IPS-18a (cell line): Measurements from ENCODE around the gene MCOLN1.

Experiments
- H3K27ac ChIP-seq: one replicate; pipeline ENCODE4 v1.5.1; 2013; ENCODE audit warnings: low read length
- H3K27me3 ChIP-seq: one replicate; pipeline ENCODE4 v1.6.1; 2013; ENCODE audit warnings: mild to moderate bottlenecking, low read length; ENCODE audit not compliant: control insufficient read depth, insufficient read depth
- H3K36me3 ChIP-seq: one replicate; pipeline ENCODE4 v1.6.1; 2013; ENCODE audit warnings: low read depth, low read length; ENCODE audit not compliant: control insufficient read depth
- H3K4me1 ChIP-seq: one replicate; pipeline ENCODE4 v1.6.1; 2013; ENCODE audit warnings: low read depth, low read length; ENCODE audit not compliant: control insufficient read depth
- H3K4me3 ChIP-seq: one replicate; pipeline ENCODE4 v1.5.1; 2013; ENCODE audit warnings: low read length
- H3K9ac ChIP-seq: one replicate; pipeline ENCODE4 v1.6.1; 2013; ENCODE audit warnings: mild to moderate bottlenecking, low read length, moderate library complexity
- H3K9me3 ChIP-seq: one replicate; pipeline ENCODE4 v1.6.1; 2013; ENCODE audit warnings: low read depth, low read length; ENCODE audit not compliant: control insufficient read depth

The MCOLN1 gene

DNA sequence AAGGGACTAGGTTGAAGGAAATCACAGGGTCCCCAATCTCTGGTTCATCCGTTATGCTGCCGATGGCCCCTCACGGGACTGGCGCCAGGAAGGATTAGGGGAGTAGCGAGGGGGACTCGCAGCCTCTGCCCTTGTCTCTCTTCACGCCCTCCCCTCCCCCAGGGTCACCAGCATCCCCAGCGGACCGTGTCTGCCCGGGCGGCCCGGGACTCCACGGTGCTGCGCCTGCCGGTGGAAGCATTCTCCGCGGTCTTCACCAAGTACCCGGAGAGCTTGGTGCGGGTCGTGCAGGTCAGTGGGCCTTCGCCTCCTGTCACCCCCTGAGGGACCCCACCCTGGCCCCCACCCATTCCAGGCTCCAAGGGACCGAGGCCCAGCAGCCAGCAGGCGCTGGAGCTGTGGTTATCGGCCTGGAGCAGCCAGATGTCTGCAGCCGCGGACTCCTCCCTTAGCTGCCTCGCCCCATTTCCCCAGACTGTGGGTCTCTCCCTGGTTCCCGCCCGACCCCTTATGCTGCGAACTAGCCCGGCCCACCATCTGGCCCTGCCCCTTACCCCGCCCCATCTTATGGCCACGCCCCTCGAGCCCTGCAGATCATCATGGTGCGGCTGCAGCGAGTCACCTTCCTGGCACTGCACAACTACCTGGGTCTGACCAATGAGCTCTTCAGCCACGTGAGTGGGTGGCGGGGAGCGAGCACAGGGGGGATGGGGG lies 18.5 kb downstream of the MCOLN1 start:
- H3K4me1 ChIP-seq, result peaks cover 4% of the 10 kb centered on the region
- H3K27me3 ChIP-seq, result no peaks in the 10 kb centered on the region
- H3K4me3 ChIP-seq, result no peak overlapping the region
- H3K36me3 ChIP-seq, result peaks cover 14% of the 10 kb centered on the region
- H3K27ac ChIP-seq, result no peak overlapping the region
- no peaks in the 10 kb centered on the region for H3K9me3 ChIP-seq
- H3K9ac ChIP-seq, result no peak overlapping the region

DNA sequence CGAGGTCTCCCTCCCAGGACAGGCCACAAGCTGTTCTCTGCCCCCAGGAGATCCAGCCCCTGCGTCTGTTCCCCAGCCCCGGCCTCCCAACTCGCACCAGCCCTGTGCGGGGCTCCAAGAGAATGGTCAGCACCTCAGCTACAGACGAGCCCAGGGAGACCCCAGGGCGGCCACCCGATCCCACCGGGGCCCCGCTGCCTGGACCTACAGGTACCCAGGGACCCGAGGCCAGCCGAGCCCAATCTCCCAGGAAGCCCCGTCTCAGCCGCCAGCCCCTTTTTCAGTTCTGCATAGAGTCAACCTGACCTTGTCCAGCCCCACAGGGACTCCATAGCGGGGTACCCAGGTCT lies 19.0 kb downstream of the MCOLN1 start:
- Histone ChIP-seq H3K4me1 (peaks cover 4% of the 10 kb centered on the region), H3K27me3 (no peaks in the 10 kb centered on the region), H3K4me3 (no peak overlapping the region), H3K27ac (no peak overlapping the region), H3K36me3 (peaks cover 14% of the 10 kb centered on the region), H3K9me3 (no peaks in the 10 kb centered on the region), H3K9ac (no peak overlapping the region)

DNA sequence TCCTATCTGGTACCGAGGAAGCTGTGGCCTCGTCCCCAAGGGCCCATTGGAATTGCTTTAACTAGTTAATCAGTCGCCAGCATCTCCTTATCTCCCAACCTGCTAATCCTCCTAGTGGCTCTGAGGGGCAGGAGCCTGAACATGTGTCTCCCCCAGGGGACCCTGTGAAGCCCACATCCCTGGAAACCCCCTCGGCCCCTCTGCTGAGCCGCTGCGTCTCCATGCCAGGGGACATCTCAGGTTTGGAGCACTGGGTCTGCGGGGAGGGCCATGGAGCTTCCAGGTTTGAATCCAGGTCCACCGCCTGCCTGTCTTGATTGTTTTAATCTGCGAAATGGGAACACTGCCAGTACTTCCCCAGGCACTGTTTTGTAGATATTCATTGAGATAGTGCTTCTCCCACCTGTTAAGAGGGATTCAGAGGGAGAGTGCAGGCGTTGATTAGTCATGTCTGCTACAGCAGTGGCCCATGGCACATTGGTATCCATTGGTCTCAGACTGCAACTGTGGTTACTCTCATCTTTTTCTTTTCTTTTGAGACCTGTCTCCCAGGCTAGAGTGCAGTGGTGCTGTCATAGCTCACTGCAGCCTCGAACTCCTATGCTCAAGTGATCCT lies 19.5 kb downstream of the MCOLN1 start:
- Histone ChIP-seq H3K4me1 (peaks cover 4% of the 10 kb centered on the region), H3K4me3 (no peak overlapping the region), H3K27ac (no peak overlapping the region), H3K36me3 (peaks cover 14% of the 10 kb centered on the region), H3K27me3 (no peaks in the 10 kb centered on the region), H3K9ac (no peak overlapping the region), H3K9me3 (no peaks in the 10 kb centered on the region)

DNA sequence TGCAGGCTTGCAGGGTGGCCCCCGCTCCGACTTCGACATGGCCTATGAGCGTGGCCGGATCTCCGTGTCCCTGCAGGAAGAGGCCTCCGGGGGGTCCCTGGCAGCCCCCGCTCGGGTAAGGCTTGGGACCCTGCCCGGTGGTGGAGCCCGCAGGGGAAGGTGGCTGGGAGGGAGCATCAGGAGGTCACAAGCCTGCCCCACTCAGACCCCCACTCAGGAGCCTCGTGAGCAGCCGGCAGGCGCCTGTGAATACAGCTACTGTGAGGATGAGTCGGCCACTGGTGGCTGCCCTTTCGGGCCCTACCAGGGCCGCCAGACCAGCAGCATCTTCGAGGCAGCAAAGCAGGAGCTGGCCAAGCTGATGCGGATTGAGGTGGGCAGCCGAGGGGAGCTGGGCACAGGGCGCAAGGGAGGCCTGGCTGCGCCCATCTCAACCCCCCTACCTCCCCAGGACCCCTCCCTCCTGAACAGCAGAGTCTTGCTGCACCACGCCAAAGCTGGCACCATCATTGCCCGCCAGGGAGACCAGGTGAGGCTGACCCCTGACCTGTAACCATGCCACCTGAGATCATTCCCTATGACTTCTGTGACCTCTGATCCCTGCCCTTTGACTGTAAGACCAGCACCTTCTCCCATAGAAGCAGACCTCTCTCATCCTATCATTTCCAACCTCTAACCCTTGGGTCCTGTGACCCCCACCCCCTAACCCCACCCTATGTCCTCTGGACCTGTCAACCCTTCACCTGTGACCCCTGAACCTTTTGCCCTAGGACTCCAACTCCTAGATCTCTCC lies 20.3 kb downstream of the MCOLN1 start:
- Histone ChIP-seq H3K9ac (no peak overlapping the region), H3K27me3 (no peaks in the 10 kb centered on the region), H3K9me3 (no peaks in the 10 kb centered on the region), H3K4me1 (peaks cover 4% of the 10 kb centered on the region), H3K27ac (no peak overlapping the region), H3K36me3 (peaks cover 14% of the 10 kb centered on the region), H3K4me3 (no peak overlapping the region)

DNA sequence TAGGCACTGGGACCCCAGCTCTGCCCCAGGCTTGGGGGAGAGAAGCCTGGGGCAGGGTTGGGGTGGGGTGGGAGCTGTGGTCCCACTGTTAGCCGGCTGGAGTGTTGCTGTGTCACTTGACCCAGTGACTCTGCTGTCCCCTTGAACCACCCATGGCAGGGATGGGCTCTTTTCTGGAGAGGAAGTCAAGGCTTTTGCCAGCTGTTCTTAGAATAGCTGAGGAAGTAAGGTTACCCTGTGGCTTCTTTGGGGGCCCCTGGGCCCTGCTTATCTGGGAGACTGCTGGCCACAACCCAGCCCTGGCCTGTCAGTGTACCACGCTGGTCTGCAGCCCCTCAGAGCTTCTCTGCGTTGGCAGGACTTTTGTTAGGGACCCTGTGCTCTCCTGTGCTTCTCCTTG lies 22.2 kb downstream of the MCOLN1 start:
- Histone ChIP-seq H3K36me3 (peaks cover 14% of the 10 kb centered on the region), H3K27me3 (no peaks in the 10 kb centered on the region), H3K9ac (no peak overlapping the region), H3K27ac (no peak overlapping the region), H3K4me1 (peaks cover 4% of the 10 kb centered on the region), H3K4me3 (no peak overlapping the region), H3K9me3 (no peaks in the 10 kb centered on the region)

DNA sequence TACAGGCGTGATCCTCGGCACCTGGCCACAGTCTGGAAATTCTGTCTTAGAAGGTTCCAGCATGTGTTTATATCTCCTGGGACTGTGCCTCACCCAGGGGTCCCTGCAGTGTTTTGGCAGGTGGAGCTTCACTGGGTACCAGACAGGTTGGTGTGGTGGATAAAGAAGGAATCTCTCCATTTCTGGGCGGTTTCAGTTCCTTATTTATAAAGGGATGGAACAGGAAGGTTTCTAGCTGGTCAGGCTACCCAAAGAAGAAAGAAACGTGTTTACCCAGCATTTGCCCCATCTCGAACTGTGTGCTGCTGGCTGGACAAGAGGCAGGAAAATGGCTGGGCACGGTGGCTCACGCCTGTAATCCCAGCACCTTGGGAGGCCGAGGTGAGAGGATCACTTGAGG lies 22.9 kb downstream of the MCOLN1 start:
- Histone ChIP-seq H3K9me3 (no peaks in the 10 kb centered on the region), H3K27me3 (no peaks in the 10 kb centered on the region), H3K36me3 (peaks cover 10% of the 10 kb centered on the region), H3K4me3 (no peak overlapping the region), H3K9ac (no peak overlapping the region), H3K4me1 (peaks cover 4% of the 10 kb centered on the region), H3K27ac (no peak overlapping the region)

DNA sequence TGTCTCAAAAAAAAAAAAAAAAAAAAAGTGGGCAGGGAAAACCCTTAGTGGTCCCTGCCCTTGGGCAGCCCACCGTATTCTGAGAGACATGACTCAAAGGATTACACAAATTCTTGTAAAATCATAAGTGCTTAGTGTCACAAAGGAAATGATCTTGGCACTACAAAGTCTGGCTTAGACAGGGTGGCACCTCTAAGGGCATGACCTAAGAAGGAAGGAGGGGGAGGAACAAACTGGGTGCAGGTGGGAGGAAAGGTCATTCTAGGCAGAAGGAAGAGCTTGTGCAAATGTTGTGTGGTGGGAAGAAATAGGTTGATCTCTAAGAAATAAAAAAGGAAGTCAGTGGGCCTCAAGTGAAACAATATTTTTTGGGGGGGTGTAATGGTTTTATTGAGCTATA lies 23.5 kb downstream of the MCOLN1 start:
- H3K27ac ChIP-seq, result no peak overlapping the region
- no peaks in the 10 kb centered on the region for H3K9me3 ChIP-seq
- no peak overlapping the region for H3K9ac ChIP-seq
- H3K36me3 ChIP-seq, result peaks cover 10% of the 10 kb centered on the region
- H3K4me3 ChIP-seq, result no peak overlapping the region
- H3K4me1 ChIP-seq, result peaks cover 4% of the 10 kb centered on the region
- H3K27me3 ChIP-seq, result no peaks in the 10 kb centered on the region

DNA sequence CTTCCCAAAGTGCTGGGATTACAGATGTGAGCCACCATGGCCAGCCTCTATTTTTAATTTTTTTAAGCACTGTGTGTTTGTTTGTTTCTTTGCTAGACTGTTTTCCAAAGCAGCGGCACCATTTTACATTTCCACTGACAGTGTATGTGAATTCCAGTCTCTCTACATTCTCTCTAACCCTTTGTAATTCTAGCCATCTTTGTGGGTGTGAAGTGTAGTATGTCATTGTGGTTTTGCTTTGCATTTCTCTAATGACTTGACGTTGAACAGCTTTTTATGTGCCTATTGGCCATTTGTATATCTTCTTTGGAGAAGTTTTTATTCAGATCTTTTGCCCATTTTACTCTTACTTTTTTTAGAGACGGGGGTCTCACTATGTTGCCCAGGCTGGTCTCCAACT lies 24.7 kb downstream of the MCOLN1 start:
- H3K9me3 ChIP-seq, result no peaks in the 10 kb centered on the region
- no peak overlapping the region for H3K9ac ChIP-seq
- peaks cover 6% of the 10 kb centered on the region for H3K36me3 ChIP-seq
- no peaks in the 10 kb centered on the region for H3K27me3 ChIP-seq
- H3K4me3 ChIP-seq, result no peak overlapping the region
- H3K4me1 ChIP-seq, result no peaks in the 10 kb centered on the region
- no peak overlapping the region for H3K27ac ChIP-seq

DNA sequence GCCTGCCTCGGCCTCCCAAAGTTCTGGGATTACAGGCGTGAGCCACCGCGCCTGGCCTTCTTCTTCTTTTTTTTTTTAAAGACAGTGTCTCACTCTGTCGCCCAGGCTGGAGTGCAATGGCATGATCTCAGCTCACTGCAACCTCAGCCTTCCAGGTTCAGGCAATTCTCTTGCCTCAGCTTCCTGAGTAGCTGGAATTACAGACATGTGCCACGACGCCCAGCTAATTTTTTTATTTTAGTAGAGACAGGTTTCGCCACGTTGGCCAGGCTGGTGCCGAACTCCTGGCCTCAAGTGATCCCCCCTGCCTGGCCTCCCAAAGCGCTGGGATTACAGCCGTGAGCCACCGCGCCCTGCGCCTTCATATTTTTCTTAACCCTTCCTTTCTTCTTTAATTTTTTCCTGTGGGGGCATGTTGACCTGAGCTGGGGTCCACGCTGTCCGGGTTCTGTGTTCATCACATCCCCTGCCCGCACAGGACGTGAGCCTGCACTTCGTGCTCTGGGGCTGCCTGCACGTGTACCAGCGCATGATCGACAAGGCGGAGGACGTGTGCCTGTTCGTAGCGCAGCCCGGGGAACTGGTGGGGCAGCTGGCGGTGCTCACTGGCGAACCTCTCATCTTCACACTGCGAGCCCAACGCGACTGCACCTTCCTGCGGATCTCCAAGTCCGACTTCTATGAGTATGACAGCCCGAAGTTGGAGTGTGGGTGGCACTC lies 27.2 kb downstream of the MCOLN1 start:
- Histone ChIP-seq H3K9ac (no peak overlapping the region), H3K27me3 (no peaks in the 10 kb centered on the region), H3K27ac (no peak overlapping the region), H3K36me3 (no peaks in the 10 kb centered on the region), H3K4me3 (no peak overlapping the region), H3K4me1 (no peaks in the 10 kb centered on the region), H3K9me3 (no peaks in the 10 kb centered on the region)

DNA sequence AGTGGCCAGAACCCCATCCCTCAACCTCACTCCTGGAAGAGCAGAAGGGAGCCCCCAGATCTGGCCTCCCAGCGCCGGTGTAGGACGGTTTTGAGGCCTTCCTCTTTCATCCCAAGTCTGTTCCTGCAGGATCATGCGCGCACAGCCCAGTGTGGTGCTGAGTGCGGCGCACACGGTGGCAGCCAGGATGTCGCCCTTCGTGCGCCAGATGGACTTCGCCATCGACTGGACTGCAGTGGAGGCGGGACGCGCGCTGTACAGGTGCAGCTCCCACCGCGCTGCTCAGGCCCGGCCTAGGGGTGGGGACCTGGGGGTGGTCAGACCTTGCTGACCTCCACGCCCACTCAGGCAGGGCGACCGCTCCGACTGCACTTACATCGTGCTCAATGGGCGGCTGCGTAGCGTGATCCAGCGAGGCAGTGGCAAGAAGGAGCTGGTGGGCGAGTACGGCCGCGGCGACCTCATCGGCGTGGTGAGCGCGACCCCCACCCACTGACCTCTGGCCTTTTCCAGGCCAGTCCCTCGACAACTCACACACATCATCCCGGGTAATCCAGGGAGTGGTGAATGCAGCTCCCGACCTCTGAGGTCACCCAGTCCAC lies 27.8 kb downstream of the MCOLN1 start:
- H3K4me3 ChIP-seq, result peak overlapping the region; percentile 59

More for the DNA sequence above, 27.8 kb downstream of the MCOLN1 start:
- Histone ChIP-seq H3K27me3 (no peaks in the 10 kb centered on the region), H3K9me3 (no peaks in the 10 kb centered on the region), H3K9ac (no peak overlapping the region), H3K27ac (no peak overlapping the region), H3K4me1 (no peaks in the 10 kb centered on the region), H3K36me3 (no peaks in the 10 kb centered on the region)
